NB4 (cell line): Measurements from ENCODE around the gene ANKS1B.

Experiments used
- MAX ChIP-seq: IDR thresholded peaks from 2 replicates; pipeline ENCODE4 v1.6.1; 2011; ENCODE audit warnings: low read depth, low read length
- MYC ChIP-seq: IDR thresholded peaks from 2 replicates; pipeline ENCODE4 v1.6.1; 2011; ENCODE audit warnings: low read depth, low read length
- POLR2A ChIP-seq: IDR thresholded peaks from 2 replicates; pipeline ENCODE4 v1.6.1; 2011; ENCODE audit warnings: mild to moderate bottlenecking; ENCODE audit not compliant: insufficient read length; ENCODE audit errors: extremely low read depth
- TF ChIP-seq, protein P1 (sequence below): IDR thresholded peaks from one replicate; pipeline ENCODE4 v1.5.1; 2012; ENCODE audit warnings: low read depth, low read length

GRCh38 chr12:98743362-98743953, 1241.3 kb downstream of the ANKS1B start:
- TF ChIP-seq, protein P1, sequence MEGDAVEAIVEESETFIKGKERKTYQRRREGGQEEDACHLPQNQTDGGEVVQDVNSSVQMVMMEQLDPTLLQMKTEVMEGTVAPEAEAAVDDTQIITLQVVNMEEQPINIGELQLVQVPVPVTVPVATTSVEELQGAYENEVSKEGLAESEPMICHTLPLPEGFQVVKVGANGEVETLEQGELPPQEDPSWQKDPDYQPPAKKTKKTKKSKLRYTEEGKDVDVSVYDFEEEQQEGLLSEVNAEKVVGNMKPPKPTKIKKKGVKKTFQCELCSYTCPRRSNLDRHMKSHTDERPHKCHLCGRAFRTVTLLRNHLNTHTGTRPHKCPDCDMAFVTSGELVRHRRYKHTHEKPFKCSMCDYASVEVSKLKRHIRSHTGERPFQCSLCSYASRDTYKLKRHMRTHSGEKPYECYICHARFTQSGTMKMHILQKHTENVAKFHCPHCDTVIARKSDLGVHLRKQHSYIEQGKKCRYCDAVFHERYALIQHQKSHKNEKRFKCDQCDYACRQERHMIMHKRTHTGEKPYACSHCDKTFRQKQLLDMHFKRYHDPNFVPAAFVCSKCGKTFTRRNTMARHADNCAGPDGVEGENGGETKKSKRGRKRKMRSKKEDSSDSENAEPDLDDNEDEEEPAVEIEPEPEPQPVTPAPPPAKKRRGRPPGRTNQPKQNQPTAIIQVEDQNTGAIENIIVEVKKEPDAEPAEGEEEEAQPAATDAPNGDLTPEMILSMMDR: peak; percentile 99
- TF ChIP-seq MAX (no peak), POLR2A (no peak), MYC (no peak)
